Ureter (tissue), 1 donor: ENCODE measurements around the gene JMJD7. TPM values are rescaled to one million over a fixed set of nuclear protein-coding genes. Genes with fewer than 3 reads are reported as not detected.

ENCODE experiments used
- DNase-seq: peaks from one replicate; pipeline ENCODE4 v3.0.0-alpha.2; 2020; ENCODE audit warnings: low spot score
- total RNA-seq: library from RNA; stranded (reverse); gene quantifications from one replicate; pipeline ENCODE4 v1.2.4, GENCODE V29; 2023
- donor health status: DM: yes; HTN: yes; CAD: no.

The JMJD7 gene
- total RNA-seq, 1 donor from 2014 or later, result 48.6 TPM

GRCh38 chr15:41799488-41799805 is 28.4 kb upstream of the JMJD7 start:
- no peak for DNase-seq

GRCh38 chr15:41801185-41801584 is 26.7 kb upstream of the JMJD7 start:
- DNase-seq, result no peak

GRCh38 chr15:41801850-41802455 is 25.9 kb upstream of the JMJD7 start:
- DNase-seq, result no peak

GRCh38 chr15:41804361-41804760 is 23.5 kb upstream of the JMJD7 start:
- no peak for DNase-seq

GRCh38 chr15:41804916-41805666 is 22.8 kb upstream of the JMJD7 start:
- DNase-seq, result no peak

GRCh38 chr15:41805711-41806110 is 22.2 kb upstream of the JMJD7 start:
- no peak for DNase-seq

GRCh38 chr15:41806291-41807181 is 21.4 kb upstream of the JMJD7 start:
- DNase-seq, result no peak

- DNase-seq, result no peak
Observed at GRCh38 chr15:41809121-41809520, 18.8 kb upstream of the JMJD7 start.

- no peak for DNase-seq
Observed at GRCh38 chr15:41809526-41810220, 18.2 kb upstream of the JMJD7 start.

GRCh38 chr15:41810651-41811431 is 17.1 kb upstream of the JMJD7 start:
- DNase-seq, result no peak

- DNase-seq, result peak; percentile 87
Observed at GRCh38 chr15:41811432-41812195, 16.3 kb upstream of the JMJD7 start.

- no peak for DNase-seq
Observed at GRCh38 chr15:41812820-41813375, 15.0 kb upstream of the JMJD7 start.

- no peak for DNase-seq
Observed at GRCh38 chr15:41813426-41813825, 14.5 kb upstream of the JMJD7 start.

- DNase-seq, result no peak
Observed at GRCh38 chr15:41814534-41814933, 13.4 kb upstream of the JMJD7 start.

GRCh38 chr15:41816788-41817187 is 11.1 kb upstream of the JMJD7 start:
- no peak for DNase-seq

- no peak for DNase-seq
Observed at GRCh38 chr15:41817327-41817726, 10.6 kb upstream of the JMJD7 start.

- no peak for DNase-seq
Observed at GRCh38 chr15:41817781-41818180, 10.1 kb upstream of the JMJD7 start.

- no peak for DNase-seq
Observed at GRCh38 chr15:41819455-41820050, 8.3 kb upstream of the JMJD7 start.

- no peak for DNase-seq
Observed at GRCh38 chr15:41820791-41821423, 7.0 kb upstream of the JMJD7 start.
